Measurements from ENCODE around the gene ELF5.

ELF5 gene

GRCh38 chr11:34531663-34532062 is 18.1 kb upstream of the ELF5 start:
- POLR2A ChIA-PET: no interaction called here
- CTCF ChIA-PET: interaction anchor here (0.6 kb wide), 1 partner anchor 721 kb away, joined by 4 read pairs; no protein-coding TSS in a partner anchor
- Histone ChIP-seq H3K9me3 (ENCODE audit: control insufficient read depth, insufficient read depth, low read depth, low read length) (no peaks in the 10 kb centered on the region), H3K4me3 (ENCODE audit: low read depth, low read length) (no peak overlapping the region), H3K27ac (ENCODE audit: extremely low read depth, low read depth, low read length) (no peak overlapping the region), H3K4me1 (ENCODE audit: control insufficient read depth, insufficient read depth, low read length) (no peaks in the 10 kb centered on the region), H3K36me3 (ENCODE audit: control insufficient read depth in 2 of 2, insufficient read depth in 1 of 2, low read length in 2 of 2) (no peaks in the 10 kb centered on the region)
- no peak for TF ChIP-seq ZNF501 (tag by site-specific recombination; IDR thresholded peaks at IDR 0.05)
- no peak for TF ChIP-seq ZNF561 (tag by site-specific recombination; IDR thresholded peaks at IDR 0.05; ENCODE audit: borderline replicate concordance)
- no peak for TF ChIP-seq ZNF155 (tag by site-specific recombination; IDR thresholded peaks at IDR 0.05)

- H3K36me3 ChIP-seq (ENCODE audit: control insufficient read depth in 2 of 2, insufficient read depth in 1 of 2, low read length in 2 of 2): no peaks in the 10 kb centered on the region
- ChIA-PET CTCF (interaction anchor here (1.1 kb wide), 1 partner anchor 18 kb away, joined by 3 read pairs; no protein-coding TSS in a partner anchor), POLR2A (no interaction called here)
- no peaks in the 10 kb centered on the region for H3K4me1 ChIP-seq (ENCODE audit: control insufficient read depth, insufficient read depth, low read length)
- H3K4me3 ChIP-seq (ENCODE audit: low read depth, low read length): no peak overlapping the region
- H3K27ac ChIP-seq (ENCODE audit: extremely low read depth, low read depth, low read length): no peak overlapping the region
- no peaks in the 10 kb centered on the region for H3K9me3 ChIP-seq (ENCODE audit: control insufficient read depth, insufficient read depth, low read depth, low read length)
- TF ChIP-seq ZNF211 (tag by site-specific recombination; IDR thresholded peaks at IDR 0.05; ENCODE audit: low read depth): no peak
Measured at GRCh38 chr11:34530545-34531234, 17.1 kb upstream of the ELF5 start.

GRCh38 chr11:34529643-34530042 is 16.0 kb upstream of the ELF5 start:
- POLR2A ChIA-PET: no interaction called here
- CTCF ChIA-PET: no interaction called here
- Histone ChIP-seq H3K27ac (ENCODE audit: extremely low read depth, low read depth, low read length) (no peak overlapping the region), H3K9me3 (ENCODE audit: control insufficient read depth, insufficient read depth, low read depth, low read length) (no peaks in the 10 kb centered on the region), H3K4me3 (ENCODE audit: low read depth, low read length) (no peak overlapping the region), H3K4me1 (ENCODE audit: control insufficient read depth, insufficient read depth, low read length) (no peaks in the 10 kb centered on the region), H3K36me3 (ENCODE audit: control insufficient read depth in 2 of 2, insufficient read depth in 1 of 2, low read length in 2 of 2) (no peaks in the 10 kb centered on the region)
- TF ChIP-seq ZNF175 (tag by site-specific recombination; IDR thresholded peaks at IDR 0.05): no peak
- no peak for TF ChIP-seq TCF7L2 (IDR thresholded peaks at IDR 0.05; ENCODE audit: borderline replicate concordance, low read depth, low read length)
- TF ChIP-seq ZSCAN30 (tag by site-specific recombination; IDR thresholded peaks at IDR 0.05): no peak
- no peak for TF ChIP-seq HIC1 (tag by site-specific recombination; IDR thresholded peaks at IDR 0.05)
- TF ChIP-seq ZNF19 (tag by site-specific recombination; IDR thresholded peaks at IDR 0.05; ENCODE audit: low read depth): no peak
- TF ChIP-seq ZNF76 (tag by site-specific recombination; IDR thresholded peaks at IDR 0.05; ENCODE audit: borderline replicate concordance, low read depth): no peak
- no peak for TF ChIP-seq ZBTB48 (tag by site-specific recombination; IDR thresholded peaks at IDR 0.05)
- no peak for TF ChIP-seq ZNF571 (tag by site-specific recombination; IDR thresholded peaks at IDR 0.05)
- TF ChIP-seq KLF7 (tag by site-specific recombination; IDR thresholded peaks at IDR 0.05; ENCODE audit: borderline replicate concordance): no peak
- no peak for TF ChIP-seq GLI2 (tag by site-specific recombination; IDR thresholded peaks at IDR 0.05; ENCODE audit: borderline replicate concordance, low read depth)
- no peak for TF ChIP-seq ZNF362 (tag by site-specific recombination; IDR thresholded peaks at IDR 0.05)
- no peak for TF ChIP-seq ZNF280D (tag by site-specific recombination; IDR thresholded peaks at IDR 0.05)
- TF ChIP-seq KLF17 (tag by site-specific recombination; IDR thresholded peaks at IDR 0.05): no peak
- no peak for TF ChIP-seq GFI1B (tag by site-specific recombination; IDR thresholded peaks at IDR 0.05)
